ENCODE data around the gene TMPRSS9.
"Not testable (repeated sequence)": the region's sequence is repeated elsewhere in the genome, so short reads cannot be mapped to it uniquely, and the experiment has no call there.

GRCh38 chr19:2469915-2470200 lies 109.8 kb downstream of the TMPRSS9 start:
- not testable (repeated sequence) for TF ChIP-seq CTCF (conservative IDR thresholded peaks at IDR 0.05 in 1 of 2, IDR thresholded peaks at IDR 0.05 in 1 of 2; ENCODE audit: extremely low read depth in 1 of 2, insufficient read depth in 1 of 2, low read depth in 1 of 2, low read length in 2 of 2); EZH2 (IDR thresholded peaks at IDR 0.05; ENCODE audit: borderline replicate concordance, low read length)
